ENCODE measurements around the gene CDCP2.

DNA sequence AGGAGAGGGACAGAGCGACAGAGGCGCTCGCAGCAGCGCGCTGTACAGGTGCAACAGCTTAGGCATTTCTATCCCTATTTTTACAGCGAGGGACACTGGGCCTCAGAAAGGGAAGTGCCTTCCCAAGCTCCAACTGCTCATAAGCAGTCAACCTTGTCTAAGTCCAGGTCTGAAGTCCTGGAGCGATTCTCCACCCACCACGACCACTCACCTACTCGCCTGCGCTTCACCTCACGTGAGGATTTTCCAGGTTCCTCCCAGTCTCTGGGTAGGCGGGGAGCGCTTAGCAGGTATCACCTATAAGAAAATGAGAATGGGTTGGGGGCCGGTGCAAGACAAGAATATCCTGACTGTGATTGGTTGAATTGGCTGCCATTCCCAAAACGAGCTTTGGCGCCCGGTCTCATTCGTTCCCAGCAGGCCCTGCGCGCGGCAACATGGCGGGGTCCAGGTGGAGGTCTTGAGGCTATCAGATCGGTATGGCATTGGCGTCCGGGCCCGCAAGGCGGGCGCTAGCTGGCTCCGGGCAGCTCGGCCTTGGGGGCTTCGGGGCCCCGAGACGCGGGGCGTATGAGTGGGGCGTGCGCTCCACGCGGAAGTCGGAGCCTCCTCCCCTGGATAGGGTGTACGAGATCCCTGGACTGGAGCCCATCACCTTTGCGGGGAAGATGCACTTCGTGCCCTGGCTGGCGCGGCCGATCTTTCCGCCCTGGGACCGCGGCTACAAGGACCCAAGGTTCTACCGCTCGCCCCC lies 47.1 kb upstream of the CDCP2 start, which contains the start of the genes CYB5RL and MRPL37:
- TF ChIP-seq OSR1 (CRISPR knock-in tag; IDR thresholded peaks at IDR 0.05): no peak
- TF ChIP-seq ZFP3 (CRISPR knock-in tag; IDR thresholded peaks at IDR 0.05): no peak
- no peak for TF ChIP-seq BACH2 (CRISPR knock-in tag; IDR thresholded peaks at IDR 0.05; ENCODE audit: borderline replicate concordance)
- TF ChIP-seq, protein P1, sequence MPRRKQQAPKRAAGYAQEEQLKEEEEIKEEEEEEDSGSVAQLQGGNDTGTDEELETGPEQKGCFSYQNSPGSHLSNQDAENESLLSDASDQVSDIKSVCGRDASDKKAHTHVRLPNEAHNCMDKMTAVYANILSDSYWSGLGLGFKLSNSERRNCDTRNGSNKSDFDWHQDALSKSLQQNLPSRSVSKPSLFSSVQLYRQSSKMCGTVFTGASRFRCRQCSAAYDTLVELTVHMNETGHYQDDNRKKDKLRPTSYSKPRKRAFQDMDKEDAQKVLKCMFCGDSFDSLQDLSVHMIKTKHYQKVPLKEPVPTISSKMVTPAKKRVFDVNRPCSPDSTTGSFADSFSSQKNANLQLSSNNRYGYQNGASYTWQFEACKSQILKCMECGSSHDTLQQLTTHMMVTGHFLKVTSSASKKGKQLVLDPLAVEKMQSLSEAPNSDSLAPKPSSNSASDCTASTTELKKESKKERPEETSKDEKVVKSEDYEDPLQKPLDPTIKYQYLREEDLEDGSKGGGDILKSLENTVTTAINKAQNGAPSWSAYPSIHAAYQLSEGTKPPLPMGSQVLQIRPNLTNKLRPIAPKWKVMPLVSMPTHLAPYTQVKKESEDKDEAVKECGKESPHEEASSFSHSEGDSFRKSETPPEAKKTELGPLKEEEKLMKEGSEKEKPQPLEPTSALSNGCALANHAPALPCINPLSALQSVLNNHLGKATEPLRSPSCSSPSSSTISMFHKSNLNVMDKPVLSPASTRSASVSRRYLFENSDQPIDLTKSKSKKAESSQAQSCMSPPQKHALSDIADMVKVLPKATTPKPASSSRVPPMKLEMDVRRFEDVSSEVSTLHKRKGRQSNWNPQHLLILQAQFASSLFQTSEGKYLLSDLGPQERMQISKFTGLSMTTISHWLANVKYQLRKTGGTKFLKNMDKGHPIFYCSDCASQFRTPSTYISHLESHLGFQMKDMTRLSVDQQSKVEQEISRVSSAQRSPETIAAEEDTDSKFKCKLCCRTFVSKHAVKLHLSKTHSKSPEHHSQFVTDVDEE (CRISPR knock-in tag; IDR thresholded peaks at IDR 0.05): no peak

Measured in SK-N-SH treated with all-trans-retinoic acid at 6 μM for 48 hours (cell line).